Measurements from ENCODE around the gene C2orf92. TPM values are rescaled to one million over a fixed set of nuclear protein-coding genes. Genes with fewer than 3 reads are reported as not detected.

The C2orf92 gene
- total and polyA plus RNA-seq, 2 experiments from 2014 or later, result 1.1 to 1.2 TPM

DNA sequence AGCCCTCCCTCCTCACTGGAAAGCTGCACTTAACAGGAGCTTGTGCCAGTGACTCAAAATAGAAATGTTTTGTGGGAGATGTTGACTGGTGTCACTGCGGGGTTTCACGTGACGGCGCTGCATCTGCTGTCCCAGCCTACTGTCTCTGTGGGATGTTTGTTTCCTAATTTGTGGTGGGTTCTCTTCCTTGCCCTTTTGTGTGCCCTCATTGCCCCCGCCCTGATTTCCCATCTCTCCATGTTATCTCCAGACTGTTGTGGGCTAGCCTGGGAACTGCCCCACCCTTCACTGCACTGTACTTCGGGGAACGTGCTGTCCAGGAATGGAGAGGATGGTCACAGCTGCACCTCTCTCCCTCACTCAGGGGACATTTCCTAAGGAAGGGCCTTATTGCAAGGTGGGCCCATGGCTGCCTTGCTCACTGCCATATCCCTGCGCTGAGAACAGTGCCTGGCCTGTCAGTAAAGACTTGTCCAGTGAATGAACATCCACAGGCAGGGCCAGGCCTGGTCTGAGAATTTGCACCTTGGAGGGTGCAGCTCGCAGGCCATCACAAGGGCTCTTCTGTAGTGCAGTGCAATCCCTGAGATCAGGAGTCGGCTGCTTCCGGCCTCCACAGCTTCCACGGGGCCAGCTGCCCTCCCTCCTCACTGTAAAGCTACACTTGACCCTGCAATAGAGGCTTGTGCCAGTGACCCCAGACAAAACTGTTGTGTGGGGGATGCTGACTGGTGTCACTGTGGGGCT lies 61.9 kb downstream of the C2orf92 start:
- in situ Hi-C loops (cut with MboI), result no loop called here
- Histone ChIP-seq H3K9me3 (ENCODE audit: low read depth) (no peaks in the 10 kb centered on the region), H3F3A (ENCODE audit: insufficient read depth) (no peaks in the 10 kb centered on the region), H3K4me2 (ENCODE audit: unreplicated experiment) (no peak overlapping the region), H3K9ac (no peak overlapping the region), H3K4me1 (ENCODE audit: insufficient read depth) (0 out of 2 replicates have a peak, but pooled peaks cover 5% of the 10 kb centered on the region), H3K27me3 (replicated peaks; ENCODE audit: insufficient read depth) (no peaks in the 10 kb centered on the region), H3K79me2 (ENCODE audit: insufficient read depth) (no peaks in the 10 kb centered on the region), H3K9me2 (ENCODE audit: insufficient read depth) (no peaks in the 10 kb centered on the region), H4K20me1 (ENCODE audit: insufficient read depth) (no peaks in the 10 kb centered on the region), H3K27ac (no peak overlapping the region), H2AFZ (no peak overlapping the region), H3K36me3 (ENCODE audit: low read depth) (no peaks in the 10 kb centered on the region), H3K4me3 (no peak overlapping the region)
- no peak for TF ChIP-seq EZH2 (IDR thresholded peaks at IDR 0.05; ENCODE audit: insufficient read depth, poor library complexity, severe bottlenecking)
- TF ChIP-seq EZH2phosphoT487 (IDR thresholded peaks at IDR 0.05; ENCODE audit: insufficient read depth, low read depth), result no peak
- DNase-seq, result no peak
- 64 to 72% methylated on average over 12 of the region's 12 CpGs for WGBS, 2 experiments (ENCODE audit: low coverage in 1 of 2, low lambda C conversion rate in 2 of 2, missing lambda C conversion rate in 2 of 2)

DNA sequence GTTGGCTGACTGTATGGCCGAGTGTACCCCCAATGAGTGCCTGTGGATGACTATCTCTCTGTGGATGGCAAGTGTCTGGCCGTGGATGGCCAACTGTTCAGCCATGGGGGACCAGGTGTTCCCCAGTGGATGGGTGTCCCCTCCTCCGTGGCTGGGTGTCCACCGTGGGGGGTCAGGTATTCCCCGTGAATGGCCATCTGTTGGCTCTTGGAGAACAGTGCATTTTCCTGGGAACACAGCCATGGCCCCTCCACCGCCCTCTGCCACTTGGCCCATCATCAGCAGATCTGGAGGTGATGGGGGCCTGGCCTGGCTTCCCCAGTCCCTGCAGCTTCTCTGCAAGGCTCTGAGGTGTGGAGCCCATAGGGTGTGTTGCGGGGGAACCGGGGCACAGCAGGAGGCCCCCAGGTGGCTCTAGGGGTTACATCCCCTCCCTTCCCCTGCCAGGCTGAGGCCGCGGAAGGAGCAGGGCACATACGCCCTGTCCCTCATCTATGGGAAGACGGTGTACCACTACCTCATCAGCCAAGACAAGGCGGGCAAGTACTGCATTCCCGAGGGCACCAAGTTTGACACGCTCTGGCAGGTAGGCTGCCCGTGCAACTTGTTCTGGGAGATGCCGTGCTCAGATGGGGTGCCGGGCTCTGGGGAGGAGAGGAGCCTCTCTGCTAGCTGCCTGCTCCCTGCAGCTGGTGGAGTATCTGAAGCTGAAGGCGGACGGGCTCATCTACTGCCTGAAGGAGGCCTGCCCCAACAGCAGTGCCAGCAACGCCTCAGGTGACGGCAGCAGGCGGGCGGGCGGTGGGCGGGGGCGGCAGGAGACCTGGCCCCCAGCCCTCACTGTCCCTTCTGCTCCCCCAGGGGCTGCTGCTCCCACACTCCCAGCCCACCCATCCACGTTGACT lies 63.2 kb downstream of the C2orf92 start:
- Histone ChIP-seq H3K9me3 (ENCODE audit: low read depth) (no peaks in the 10 kb centered on the region), H3F3A (ENCODE audit: insufficient read depth) (no peaks in the 10 kb centered on the region), H2AFZ (no peak overlapping the region), H3K4me1 (ENCODE audit: insufficient read depth) (0 out of 2 replicates have a peak, but pooled peaks cover 5% of the 10 kb centered on the region), H3K4me2 (ENCODE audit: unreplicated experiment) (no peak overlapping the region), H3K27ac (no peak overlapping the region), H3K36me3 (ENCODE audit: low read depth) (no peaks in the 10 kb centered on the region), H4K20me1 (ENCODE audit: insufficient read depth) (no peaks in the 10 kb centered on the region), H3K4me3 (no peak overlapping the region), H3K79me2 (ENCODE audit: insufficient read depth) (no peaks in the 10 kb centered on the region), H3K9me2 (ENCODE audit: insufficient read depth) (no peaks in the 10 kb centered on the region), H3K27me3 (replicated peaks; ENCODE audit: insufficient read depth) (no peaks in the 10 kb centered on the region), H3K9ac (no peak overlapping the region)
- in situ Hi-C loops (cut with MboI), result no loop called here
- TF ChIP-seq EZH2phosphoT487 (IDR thresholded peaks at IDR 0.05; ENCODE audit: insufficient read depth, low read depth), result no peak
- no peak for TF ChIP-seq EZH2 (IDR thresholded peaks at IDR 0.05; ENCODE audit: insufficient read depth, poor library complexity, severe bottlenecking)
- WGBS, 2 experiments (ENCODE audit: low coverage in 1 of 2, low lambda C conversion rate in 2 of 2, missing lambda C conversion rate in 2 of 2), result 77 to 79% methylated on average over 18 to 26 of the region's 28 CpGs
- DNase-seq, result no peak

DNA sequence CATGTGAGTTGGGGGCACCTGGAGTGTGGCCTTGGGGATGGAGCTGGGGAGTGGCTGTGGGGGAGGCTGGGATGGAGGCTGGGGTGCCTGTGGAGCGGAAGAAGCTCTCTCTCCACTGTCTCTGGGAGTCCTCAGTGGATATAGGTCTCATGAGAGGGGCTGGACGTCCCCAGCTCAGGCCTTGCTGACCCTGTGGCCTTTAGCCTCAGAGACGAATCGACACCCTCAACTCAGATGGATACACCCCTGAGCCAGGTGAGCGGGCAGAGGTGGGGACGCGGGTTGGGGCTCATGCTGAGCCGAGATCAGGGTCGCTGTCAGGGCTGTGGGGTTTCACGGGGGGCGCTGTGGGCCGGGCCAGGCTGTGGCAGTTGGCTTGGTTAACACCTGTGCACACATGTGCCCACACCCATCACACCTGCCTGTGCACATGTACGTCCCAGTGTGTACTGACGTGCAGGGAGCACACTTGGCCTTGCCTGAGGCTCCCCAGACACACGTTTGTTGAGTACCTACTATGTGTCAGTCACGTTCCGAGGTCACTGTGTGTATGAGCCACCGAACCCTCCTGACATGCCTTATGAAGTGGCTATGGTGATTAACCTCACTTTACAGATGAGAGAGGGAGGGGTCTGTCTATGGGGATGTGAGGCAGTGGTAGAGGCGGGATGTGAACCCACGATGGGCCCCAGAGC lies 64.0 kb downstream of the C2orf92 start:
- TF ChIP-seq EZH2 (IDR thresholded peaks at IDR 0.05; ENCODE audit: insufficient read depth, poor library complexity, severe bottlenecking), result no peak
- TF ChIP-seq EZH2phosphoT487 (IDR thresholded peaks at IDR 0.05; ENCODE audit: insufficient read depth, low read depth), result no peak
- no peak for DNase-seq
- no peaks in the 10 kb centered on the region for H3K9me2 ChIP-seq (ENCODE audit: insufficient read depth)
- no peak overlapping the region for H3K9ac ChIP-seq
- no peak overlapping the region for H2AFZ ChIP-seq
- H3K4me2 ChIP-seq (ENCODE audit: unreplicated experiment), result no peak overlapping the region
- H3K4me3 ChIP-seq, result no peak overlapping the region
- H3K9me3 ChIP-seq (ENCODE audit: low read depth), result no peaks in the 10 kb centered on the region
- no peaks in the 10 kb centered on the region for H4K20me1 ChIP-seq (ENCODE audit: insufficient read depth)
- H3K79me2 ChIP-seq (ENCODE audit: insufficient read depth), result no peaks in the 10 kb centered on the region
- in situ Hi-C loops (cut with MboI), result no loop called here
- no peaks in the 10 kb centered on the region for H3K27me3 ChIP-seq (replicated peaks; ENCODE audit: insufficient read depth)
- H3K36me3 ChIP-seq (ENCODE audit: low read depth), result no peaks in the 10 kb centered on the region
- WGBS, 2 experiments (ENCODE audit: low coverage in 1 of 2, low lambda C conversion rate in 2 of 2, missing lambda C conversion rate in 2 of 2), result 63% methylated on average over 20 of the region's 20 CpGs
- no peaks in the 10 kb centered on the region for H3K4me1 ChIP-seq (ENCODE audit: insufficient read depth)
- no peak overlapping the region for H3K27ac ChIP-seq
- H3F3A ChIP-seq (ENCODE audit: insufficient read depth), result no peaks in the 10 kb centered on the region

Measured in GM23248 (cell line).